Loucy (cell line): ENCODE data around the gene COL6A2.

Source experiments
- H2AFZ ChIP-seq: fragments of 200-600 bp; sonication (generic); 2 replicates; pipeline ENCODE4 v1.6.0; 2016; ENCODE audit warnings: antibody characterized with exemption, mild to moderate bottlenecking, low read length, moderate library complexity
- H3F3A ChIP-seq: fragments of 200-600 bp; 2 replicates; pipeline ENCODE4 v1.6.0; 2016; ENCODE audit warnings: antibody characterized with exemption, low read depth, mild to moderate bottlenecking
- H3K27me3 ChIP-seq: fragments of 200-600 bp; sonication (generic); 2 replicates; pipeline ENCODE4 v1.6.1; 2014; ENCODE audit warnings: low read length, mild to moderate bottlenecking; ENCODE audit not compliant: insufficient read depth, poor library complexity, severe bottlenecking
- H3K36me3 ChIP-seq: fragments of 200-600 bp; sonication (generic); 2 replicates; pipeline ENCODE4 v1.6.1; 2016; ENCODE audit warnings: low read length; ENCODE audit not compliant: insufficient read depth
- H3K4me1 ChIP-seq: fragments of 200-600 bp; sonication (generic); 2 replicates; pipeline ENCODE4 v1.5.1; 2014; ENCODE audit warnings: low read length, mild to moderate bottlenecking; ENCODE audit not compliant: insufficient read depth, poor library complexity, severe bottlenecking
- H3K4me2 ChIP-seq: fragments of 200-600 bp; sonication (generic); 2 replicates; pipeline ENCODE4 v1.6.0; 2014; ENCODE audit warnings: antibody characterized with exemption, low read length, low read depth, mild to moderate bottlenecking; ENCODE audit not compliant: poor library complexity, severe bottlenecking
- H3K4me3 ChIP-seq: fragments of 200-600 bp; sonication (generic); 2 replicates; pipeline ENCODE4 v1.5.1; 2014; ENCODE audit warnings: low read length, mild to moderate bottlenecking, mixed read lengths; ENCODE audit not compliant: poor library complexity, severe bottlenecking
- H3K79me2 ChIP-seq: fragments of 200-600 bp; sonication (generic); 2 replicates; pipeline ENCODE4 v1.6.1; 2014; ENCODE audit warnings: low read length; ENCODE audit not compliant: insufficient read depth
- H3K9ac ChIP-seq: fragments of 200-600 bp; sonication (generic); 2 replicates; pipeline ENCODE4 v1.6.0; 2014; ENCODE audit warnings: mild to moderate bottlenecking, low read depth, low read length, moderate library complexity; ENCODE audit not compliant: poor library complexity, severe bottlenecking
- H3K9me2 ChIP-seq: fragments of 200-600 bp; sonication (generic); replicated peaks from 2 replicates; pipeline ENCODE4 v1.6.1; 2016; ENCODE audit warnings: low read depth, low read length, mixed read lengths
- H3K9me3 ChIP-seq: fragments of 200-600 bp; sonication (generic); 2 replicates; pipeline ENCODE4 v1.6.1; 2014; ENCODE audit warnings: mild to moderate bottlenecking, antibody characterized with exemption, low read length, low read depth; ENCODE audit not compliant: insufficient read depth
- H4K20me1 ChIP-seq: fragments of 200-600 bp; sonication (generic); 2 replicates; pipeline ENCODE4 v1.6.0; 2014; ENCODE audit warnings: antibody characterized with exemption, low read length, mild to moderate bottlenecking; ENCODE audit not compliant: insufficient read depth, poor library complexity, severe bottlenecking
- EZH2phosphoT487 ChIP-seq: fragments of 200-600 bp; IDR thresholded peaks from 2 replicates; pipeline ENCODE4 v1.6.1; 2018; ENCODE audit warnings: antibody characterized with exemption, mild to moderate bottlenecking, moderate library complexity, borderline replicate concordance
- TF ChIP-seq, protein P1 (sequence below): fragments of 200-600 bp; sonication (generic); conservative IDR thresholded peaks from 2 replicates; pipeline ENCODE4 v1.5.1; 2014; ENCODE audit warnings: mild to moderate bottlenecking, antibody characterized with exemption, low read length

The COL6A2 gene

GRCh38 chr21:46063734-46064680, 33.9 kb upstream of the COL6A2 start:
- Histone ChIP-seq H3K9me2 (no peaks in the 10 kb centered on the region), H3K4me3 (no peak overlapping the region), H3K9ac (no peak overlapping the region), H3K27me3 (no peaks in the 10 kb centered on the region), H3K4me2 (no peak overlapping the region), H3K36me3 (no peaks in the 10 kb centered on the region), H3K9me3 (peaks cover 20% of the 10 kb centered on the region; the same call in 1 of the 2 replicates), H3F3A (no peaks in the 10 kb centered on the region), H4K20me1 (no peaks in the 10 kb centered on the region), H2AFZ (no peak overlapping the region), H3K79me2 (no peaks in the 10 kb centered on the region), H3K4me1 (no peaks in the 10 kb centered on the region)
- TF ChIP-seq EZH2phosphoT487 = no peak
- TF ChIP-seq, protein P1, sequence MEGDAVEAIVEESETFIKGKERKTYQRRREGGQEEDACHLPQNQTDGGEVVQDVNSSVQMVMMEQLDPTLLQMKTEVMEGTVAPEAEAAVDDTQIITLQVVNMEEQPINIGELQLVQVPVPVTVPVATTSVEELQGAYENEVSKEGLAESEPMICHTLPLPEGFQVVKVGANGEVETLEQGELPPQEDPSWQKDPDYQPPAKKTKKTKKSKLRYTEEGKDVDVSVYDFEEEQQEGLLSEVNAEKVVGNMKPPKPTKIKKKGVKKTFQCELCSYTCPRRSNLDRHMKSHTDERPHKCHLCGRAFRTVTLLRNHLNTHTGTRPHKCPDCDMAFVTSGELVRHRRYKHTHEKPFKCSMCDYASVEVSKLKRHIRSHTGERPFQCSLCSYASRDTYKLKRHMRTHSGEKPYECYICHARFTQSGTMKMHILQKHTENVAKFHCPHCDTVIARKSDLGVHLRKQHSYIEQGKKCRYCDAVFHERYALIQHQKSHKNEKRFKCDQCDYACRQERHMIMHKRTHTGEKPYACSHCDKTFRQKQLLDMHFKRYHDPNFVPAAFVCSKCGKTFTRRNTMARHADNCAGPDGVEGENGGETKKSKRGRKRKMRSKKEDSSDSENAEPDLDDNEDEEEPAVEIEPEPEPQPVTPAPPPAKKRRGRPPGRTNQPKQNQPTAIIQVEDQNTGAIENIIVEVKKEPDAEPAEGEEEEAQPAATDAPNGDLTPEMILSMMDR = no peak

DNA sequence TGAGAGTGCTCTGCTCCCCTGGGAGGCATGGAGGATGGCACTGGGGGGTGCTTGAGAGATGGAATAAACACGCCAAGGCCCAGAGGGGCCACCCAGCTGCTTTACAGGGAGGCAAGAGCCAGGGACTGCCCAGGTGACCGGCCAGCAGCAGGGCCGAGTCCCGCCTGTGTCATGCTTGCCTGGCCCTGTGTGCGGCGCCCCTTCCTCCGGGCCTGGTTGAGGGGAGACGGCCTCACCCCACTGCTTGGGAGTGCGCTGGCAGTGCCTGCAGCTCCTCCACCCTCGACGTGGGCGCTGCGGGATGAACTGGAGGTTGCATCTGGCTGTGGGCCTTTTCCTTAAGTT, 33.1 kb upstream of the COL6A2 start:
- Histone ChIP-seq H3K79me2 (no peaks in the 10 kb centered on the region), H3K27me3 (no peaks in the 10 kb centered on the region), H4K20me1 (no peaks in the 10 kb centered on the region), H2AFZ (no peak overlapping the region), H3K4me1 (no peaks in the 10 kb centered on the region), H3K9me3 (peaks cover 24% of the 10 kb centered on the region; the same call in 1 of the 2 replicates), H3K4me3 (no peak overlapping the region), H3K9me2 (no peaks in the 10 kb centered on the region), H3F3A (no peaks in the 10 kb centered on the region), H3K9ac (no peak overlapping the region), H3K4me2 (no peak overlapping the region), H3K36me3 (no peaks in the 10 kb centered on the region)
- TF ChIP-seq, protein P1 = no peak
- no peak for TF ChIP-seq EZH2phosphoT487

DNA sequence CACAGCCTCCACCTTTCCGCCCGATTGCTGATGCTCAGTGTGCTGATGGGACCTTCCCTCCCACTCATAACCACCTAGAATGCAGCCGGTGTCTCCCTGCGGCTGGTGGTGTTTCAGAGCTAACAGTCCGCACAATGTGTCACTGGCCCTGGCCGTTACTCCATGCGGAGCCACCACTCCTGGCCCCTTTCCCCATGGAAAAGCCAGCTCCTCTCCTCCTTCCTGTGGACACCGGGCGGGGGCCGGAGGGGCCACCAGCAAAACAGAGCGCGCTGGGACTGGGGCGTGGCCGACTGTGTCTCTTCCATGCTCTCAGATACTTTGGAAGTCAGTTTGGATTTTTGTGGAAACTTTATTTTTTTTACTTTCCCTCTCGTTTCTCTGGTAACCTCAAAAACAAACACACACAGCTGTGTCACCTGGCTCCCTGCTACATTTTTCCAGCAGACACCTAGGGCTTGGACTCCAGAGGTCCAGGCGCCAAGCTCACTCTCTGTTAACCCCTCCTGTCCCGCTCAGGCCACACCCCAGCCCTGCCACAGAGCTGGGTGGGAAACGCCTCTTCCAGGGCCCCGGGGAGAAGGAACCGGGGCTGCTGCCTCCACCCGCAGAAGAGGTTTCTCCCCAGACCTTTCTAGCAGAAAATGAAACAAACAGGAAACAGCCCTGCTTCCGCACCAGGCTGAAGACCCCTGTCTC, 32.5 kb upstream of the COL6A2 start:
- no peak overlapping the region for H3K4me2 ChIP-seq
- H3K4me3 ChIP-seq = no peak overlapping the region
- no peak overlapping the region for H3K9ac ChIP-seq
- no peaks in the 10 kb centered on the region for H3K36me3 ChIP-seq
- H3F3A ChIP-seq = no peaks in the 10 kb centered on the region
- TF ChIP-seq, protein P1 = no peak
- TF ChIP-seq EZH2phosphoT487 = no peak
- H3K79me2 ChIP-seq = no peaks in the 10 kb centered on the region
- H3K9me2 ChIP-seq = no peaks in the 10 kb centered on the region
- no peaks in the 10 kb centered on the region for H4K20me1 ChIP-seq
- H3K9me3 ChIP-seq = peaks cover 27% of the 10 kb centered on the region; the same call in 1 of the 2 replicates
- no peak overlapping the region for H2AFZ ChIP-seq
- no peaks in the 10 kb centered on the region for H3K27me3 ChIP-seq
- no peaks in the 10 kb centered on the region for H3K4me1 ChIP-seq
